Left ventricle myocardium inferior (tissue), 1 donor: ENCODE measurements around the gene METRNL. TPM values are rescaled to one million over a fixed set of nuclear protein-coding genes. Genes with fewer than 3 reads are reported as not detected.

Experiments
- DNase-seq: peaks from one replicate; pipeline ENCODE4 v3.0.0-alpha.2; 2020
- H3K27ac ChIP-seq: fragments of 200-600 bp; replicated peaks from 2 replicates; pipeline ENCODE4 v1.8.0; 2021
- H3K27me3 ChIP-seq: fragments of 200-600 bp; 2 replicates; pipeline ENCODE4 v1.8.0; 2021; ENCODE audit warnings: low read depth
- H3K36me3 ChIP-seq: fragments of 200-600 bp; 2 replicates; pipeline ENCODE4 v1.8.0; 2021
- H3K4me1 ChIP-seq: fragments of 200-600 bp; 2 replicates; pipeline ENCODE4 v1.8.0; 2021
- H3K4me3 ChIP-seq: fragments of 200-600 bp; 2 replicates; pipeline ENCODE4 v1.8.0; 2021; ENCODE audit warnings: mild to moderate bottlenecking, moderate library complexity
- H3K9me3 ChIP-seq: fragments of 200-600 bp; replicated peaks from 2 replicates; pipeline ENCODE4 v1.8.0; 2021
- CTCF ChIP-seq: fragments of 200-600 bp; IDR thresholded peaks from 2 replicates; pipeline ENCODE4 v1.8.0; 2021; ENCODE audit warnings: antibody characterized with exemption, mild to moderate bottlenecking, borderline replicate concordance
- intact Hi-C: fragments of 100-400 bp; cut with micrococcal nuclease; formaldehyde crosslinking; loops from one replicate; pipeline ENCODE4 v1.11.0; 2022
- total RNA-seq: library from RNA; stranded (reverse); fragmentation: NEBNext Ultra II Directional; extraction: Animal tissue kit (Norgen Biotek cat#: 25700); gene quantifications from one replicate; pipeline ENCODE4 v1.2.1, GENCODE V29; 2021
- donor health status: DM: no; HTN: yes; CAD: no; lungs with severe emphysema.

Gene METRNL
- total RNA-seq, 1 donor from 2014 or later, result 75.2 TPM

DNA sequence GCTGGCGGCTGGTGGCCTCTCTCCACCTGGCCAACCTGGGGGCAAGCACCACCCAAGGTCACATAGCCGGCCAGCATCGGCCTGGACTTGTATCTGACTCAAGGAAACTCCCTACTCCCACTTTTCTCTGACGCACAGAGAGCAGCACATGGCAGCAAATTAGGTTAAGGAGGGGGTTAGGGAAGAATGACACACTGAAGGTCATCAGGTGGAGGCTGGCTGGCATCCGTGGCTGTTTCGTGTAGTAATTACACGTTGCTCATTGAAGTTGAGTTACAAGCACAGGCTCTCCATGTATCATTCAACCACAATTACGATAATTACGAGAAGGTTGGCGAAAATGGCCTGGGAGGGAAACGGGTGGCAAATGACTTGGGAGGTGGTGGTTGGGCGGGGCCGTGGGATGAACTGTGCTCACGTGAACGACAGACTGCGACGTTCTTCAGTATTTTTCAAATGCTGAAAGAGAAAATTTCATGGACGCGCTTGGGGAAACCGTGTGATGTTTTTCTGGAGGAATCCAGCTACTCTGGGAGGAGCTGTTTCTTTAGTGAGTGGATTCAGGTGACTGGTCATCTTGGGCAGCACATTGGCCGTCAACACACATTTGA is 4.0 kb upstream of the METRNL start:
- Histone ChIP-seq H3K36me3 (no peaks in the 10 kb centered on the region), H3K27ac (no peak overlapping the region), H3K27me3 (no peaks in the 10 kb centered on the region), H3K4me1 (peaks cover 27% of the 10 kb centered on the region), H3K9me3 (no peaks in the 10 kb centered on the region), H3K4me3 (no peak overlapping the region)
- intact Hi-C loops, result no loop called here
- no peak for TF ChIP-seq CTCF
- no peak for DNase-seq

DNA sequence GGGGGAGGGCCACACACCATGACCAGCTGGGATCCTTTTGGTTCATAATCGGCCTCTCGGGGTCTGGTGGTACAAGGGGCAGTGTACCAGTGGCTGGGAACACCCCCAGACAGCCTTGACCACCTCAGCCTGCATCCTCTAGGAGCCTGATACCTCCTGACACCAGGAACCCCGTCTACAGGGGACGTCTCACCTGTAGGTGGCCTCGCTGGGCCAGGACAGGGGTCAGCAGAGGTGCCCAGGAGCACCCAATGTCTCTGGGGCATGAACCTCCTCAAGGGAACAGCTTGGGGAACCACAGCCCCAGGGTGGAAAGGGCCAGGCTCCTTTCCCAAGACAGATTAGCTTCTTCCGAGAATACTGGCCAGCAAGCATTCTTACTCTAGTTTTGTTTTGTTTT is 2.5 kb upstream of the METRNL start:
- Histone ChIP-seq H3K27ac (no peak overlapping the region), H3K4me3 (no peak overlapping the region), H3K4me1 (peaks cover 41% of the 10 kb centered on the region), H3K36me3 (no peaks in the 10 kb centered on the region), H3K9me3 (no peaks in the 10 kb centered on the region), H3K27me3 (peaks cover 5% of the 10 kb centered on the region)
- TF ChIP-seq CTCF, result peak; percentile 32
- intact Hi-C loops, result no loop called here
- DNase-seq, result no peak

DNA sequence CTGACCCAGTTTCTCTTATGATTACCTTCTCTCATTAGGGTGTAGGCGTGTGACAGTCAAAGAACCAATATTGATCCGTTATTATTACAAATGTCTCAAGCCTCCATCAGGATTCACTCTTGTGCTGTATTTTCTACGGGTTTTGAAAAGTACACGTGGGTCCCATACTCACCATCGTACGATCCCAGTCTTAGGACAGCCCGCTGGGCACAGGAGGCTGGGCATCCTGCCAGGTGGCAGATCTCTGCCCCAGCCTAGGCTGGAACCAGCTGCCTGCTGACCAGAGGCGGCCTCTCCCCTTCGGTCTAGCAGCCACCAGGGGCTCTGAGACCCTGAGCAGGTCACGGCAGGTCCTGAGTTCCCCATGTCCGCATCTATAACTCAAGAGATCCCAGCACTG is 2.0 kb upstream of the METRNL start:
- Histone ChIP-seq H3K36me3 (no peaks in the 10 kb centered on the region), H3K27ac (no peak overlapping the region), H3K4me1 (peaks cover 45% of the 10 kb centered on the region), H3K9me3 (no peaks in the 10 kb centered on the region), H3K27me3 (peaks cover 5% of the 10 kb centered on the region), H3K4me3 (no peak overlapping the region)
- no peak for DNase-seq
- TF ChIP-seq CTCF, result no peak
- intact Hi-C loops, result no loop called here

GRCh38 chr17:83077939-83078338 is 1.5 kb upstream of the METRNL start:
- intact Hi-C loops, result no loop called here
- Histone ChIP-seq H3K27ac (no peak overlapping the region), H3K4me3 (peak overlapping the region; percentile 88), H3K4me1 (peaks cover 51% of the 10 kb centered on the region), H3K27me3 (peaks cover 5% of the 10 kb centered on the region), H3K36me3 (no peaks in the 10 kb centered on the region), H3K9me3 (no peaks in the 10 kb centered on the region)
- DNase-seq, result no peak
- TF ChIP-seq CTCF, result no peak

- no peak for TF ChIP-seq CTCF
- peak overlapping the region; percentile 75 for H3K27ac ChIP-seq
- intact Hi-C loops, result no loop called here
- no peak for DNase-seq
- H3K4me1 ChIP-seq, result peaks cover 51% of the 10 kb centered on the region
- H3K27me3 ChIP-seq, result peaks cover 5% of the 10 kb centered on the region
- no peaks in the 10 kb centered on the region for H3K36me3 ChIP-seq
- no peaks in the 10 kb centered on the region for H3K9me3 ChIP-seq
- peak overlapping the region; percentile 88 for H3K4me3 ChIP-seq
Observed at GRCh38 chr17:83078378-83079351, 744 bp upstream of the METRNL start.
